ENCODE measurements around the gene PRDM5.
"Not testable (repeated sequence)": the region's sequence is repeated elsewhere in the genome, so short reads cannot be mapped to it uniquely, and the experiment has no call there.

PRDM5 gene

DNA sequence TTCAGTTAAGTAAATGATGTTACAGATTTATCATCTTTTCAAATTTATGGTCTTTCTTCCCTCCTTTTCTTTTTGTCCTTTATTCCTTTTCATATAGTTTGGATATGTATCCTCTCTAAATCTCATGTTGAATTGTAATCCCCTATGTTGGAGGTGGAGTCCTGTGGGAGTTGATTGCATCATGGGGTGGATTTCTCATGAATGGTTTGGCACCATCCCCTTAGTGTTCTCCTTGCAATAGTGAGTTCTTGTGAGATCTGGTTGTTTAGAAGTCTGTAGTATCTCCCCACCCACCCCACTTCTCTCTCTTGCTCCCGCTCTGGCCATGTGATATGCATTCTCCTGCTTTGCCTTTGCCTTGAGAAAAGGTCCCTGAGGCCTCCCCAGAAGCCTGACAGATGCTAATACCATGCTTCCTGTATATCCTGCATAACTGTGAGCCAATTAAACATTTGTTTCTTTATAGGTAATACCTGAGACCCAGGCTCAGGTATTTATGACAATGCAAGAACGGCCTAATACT, 236.7 kb downstream of the PRDM5 start:
- H3K36me3 Mint-ChIP-seq (ENCODE audit: low read depth): no peaks in the 10 kb centered on the region

DNA sequence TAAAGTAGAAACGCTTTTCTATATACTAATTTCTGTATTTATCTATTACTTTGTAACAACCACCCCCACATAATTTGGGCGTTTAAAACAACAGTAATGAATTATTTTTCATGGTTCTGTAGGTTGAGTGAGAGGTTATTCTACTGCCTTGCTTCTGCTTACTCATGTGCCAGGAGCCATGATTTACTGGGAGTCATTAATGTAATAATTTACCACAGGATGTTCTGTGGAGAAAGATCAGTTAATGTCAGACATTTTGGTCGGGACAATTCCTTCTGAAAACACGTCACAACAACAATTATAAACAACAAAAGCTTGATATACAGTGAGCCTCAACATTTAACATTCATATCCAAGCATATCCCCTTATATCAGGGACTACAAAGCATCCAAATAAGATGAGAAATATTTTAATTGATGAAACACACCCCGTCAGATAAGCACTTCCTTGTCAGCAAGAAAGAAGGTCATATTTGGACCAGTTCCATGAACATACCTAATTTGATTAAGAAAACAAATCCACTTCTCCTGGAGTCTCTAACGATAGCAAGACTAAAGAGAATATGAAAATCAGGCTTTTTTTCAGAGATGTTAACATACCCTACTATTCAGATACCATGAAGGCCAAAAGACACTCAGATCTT, 238.5 kb downstream of the PRDM5 start:
- Mint-ChIP-seq H3K36me3 (ENCODE audit: low read depth) (no peaks in the 10 kb centered on the region), H3K4me3 (no peak overlapping the region), H3K9me3 (no peaks in the 10 kb centered on the region), H3K27ac (no peak overlapping the region), H3K4me1 (ENCODE audit: low read depth) (peaks cover 6% of the 10 kb centered on the region), H3K27me3 (peaks cover 7% of the 10 kb centered on the region)
- no peak for DNase-seq

More for the DNA sequence above, 236.7 kb downstream of the PRDM5 start:
- H3K4me1 Mint-ChIP-seq (ENCODE audit: low read depth): peaks cover 3% of the 10 kb centered on the region
- DNase-seq: no peak
- no peak overlapping the region for H3K4me3 Mint-ChIP-seq
- no peaks in the 10 kb centered on the region for H3K9me3 Mint-ChIP-seq
- H3K27me3 Mint-ChIP-seq: no peaks in the 10 kb centered on the region
- no peak overlapping the region for H3K27ac Mint-ChIP-seq

DNA sequence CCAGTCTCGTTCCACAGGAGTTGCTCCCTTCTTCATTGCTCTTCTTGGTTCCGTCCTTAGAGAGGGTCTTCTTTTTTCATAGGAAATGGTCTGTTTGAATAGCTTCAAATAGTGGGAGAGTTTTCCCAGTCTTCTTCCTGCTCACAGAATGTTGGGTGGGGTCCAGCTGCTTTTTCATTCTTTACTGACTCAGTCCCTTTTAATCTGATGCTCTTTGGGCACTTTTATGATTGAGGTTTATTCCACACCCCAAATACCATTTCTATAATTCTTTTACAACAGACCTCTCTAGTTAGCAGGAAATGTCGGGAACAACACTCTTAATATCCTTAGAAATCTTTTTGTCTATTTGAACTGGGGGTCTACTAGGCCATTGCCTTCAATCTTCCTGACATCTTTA, 239.5 kb downstream of the PRDM5 start:
- Mint-ChIP-seq H3K4me1 (ENCODE audit: low read depth) (peaks cover 6% of the 10 kb centered on the region), H3K27me3 (peaks cover 18% of the 10 kb centered on the region), H3K9me3 (no peaks in the 10 kb centered on the region), H3K36me3 (ENCODE audit: low read depth) (no peaks in the 10 kb centered on the region), H3K4me3 (no peak overlapping the region), H3K27ac (no peak overlapping the region)
- no peak for DNase-seq

DNA sequence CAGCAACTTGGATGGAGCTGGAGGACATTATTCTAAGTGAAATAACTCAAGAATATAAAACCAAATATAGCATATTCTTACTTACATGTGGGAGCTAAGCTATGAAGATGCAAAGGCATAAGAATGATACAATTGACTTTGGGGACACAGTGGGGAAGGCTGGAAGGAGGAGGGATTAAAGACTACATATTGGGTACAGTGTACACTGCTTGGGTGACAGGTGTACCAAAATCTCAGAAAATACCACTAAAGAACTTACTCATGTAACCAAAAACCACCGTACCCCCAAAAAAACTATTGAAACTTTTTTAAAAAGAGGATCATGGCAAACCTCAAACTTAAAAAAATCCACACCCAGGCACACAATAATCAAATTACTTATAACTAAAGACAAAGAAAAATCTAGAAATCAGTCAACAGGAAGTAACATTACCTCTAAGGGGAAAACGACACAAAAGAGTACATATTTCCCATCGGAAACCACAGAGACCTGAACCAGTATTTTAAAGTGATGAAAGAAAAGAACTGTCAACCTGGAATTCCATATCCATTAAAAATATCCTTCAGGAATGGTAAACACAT, 241.8 kb downstream of the PRDM5 start:
- Mint-ChIP-seq H3K27me3 (peaks cover 31% of the 10 kb centered on the region), H3K27ac (peak overlapping the region; percentile 30), H3K36me3 (ENCODE audit: low read depth) (no peaks in the 10 kb centered on the region), H3K9me3 (no peaks in the 10 kb centered on the region), H3K4me3 (no peak overlapping the region), H3K4me1 (ENCODE audit: low read depth) (peaks cover 6% of the 10 kb centered on the region)
- no peak for DNase-seq

DNA sequence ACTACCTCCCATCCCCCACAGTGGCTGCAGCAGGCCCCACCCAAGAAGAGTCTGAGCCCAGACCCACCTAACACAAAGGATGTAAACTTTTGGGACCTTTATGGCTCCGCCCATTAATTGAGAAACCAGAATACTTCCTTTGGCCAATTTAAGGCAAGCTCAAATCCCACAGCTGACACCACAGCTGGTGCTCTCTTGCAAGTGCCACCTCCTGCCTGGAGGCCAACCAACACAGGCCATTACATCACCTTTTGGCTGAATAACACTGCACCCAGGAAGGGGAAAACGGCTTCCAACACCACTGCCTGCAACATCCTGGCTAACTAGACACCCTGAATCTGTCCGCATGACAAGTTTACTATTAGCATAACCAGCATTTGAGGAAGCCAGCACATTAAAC, 248.8 kb downstream of the PRDM5 start:
- Mint-ChIP-seq H3K4me3 (no peak overlapping the region), H3K9me3 (peaks cover 20% of the 10 kb centered on the region), H3K36me3 (ENCODE audit: low read depth) (no peaks in the 10 kb centered on the region), H3K27me3 (peaks cover 36% of the 10 kb centered on the region), H3K4me1 (ENCODE audit: low read depth) (no peaks in the 10 kb centered on the region), H3K27ac (no peak overlapping the region)
- DNase-seq: no peak

DNA sequence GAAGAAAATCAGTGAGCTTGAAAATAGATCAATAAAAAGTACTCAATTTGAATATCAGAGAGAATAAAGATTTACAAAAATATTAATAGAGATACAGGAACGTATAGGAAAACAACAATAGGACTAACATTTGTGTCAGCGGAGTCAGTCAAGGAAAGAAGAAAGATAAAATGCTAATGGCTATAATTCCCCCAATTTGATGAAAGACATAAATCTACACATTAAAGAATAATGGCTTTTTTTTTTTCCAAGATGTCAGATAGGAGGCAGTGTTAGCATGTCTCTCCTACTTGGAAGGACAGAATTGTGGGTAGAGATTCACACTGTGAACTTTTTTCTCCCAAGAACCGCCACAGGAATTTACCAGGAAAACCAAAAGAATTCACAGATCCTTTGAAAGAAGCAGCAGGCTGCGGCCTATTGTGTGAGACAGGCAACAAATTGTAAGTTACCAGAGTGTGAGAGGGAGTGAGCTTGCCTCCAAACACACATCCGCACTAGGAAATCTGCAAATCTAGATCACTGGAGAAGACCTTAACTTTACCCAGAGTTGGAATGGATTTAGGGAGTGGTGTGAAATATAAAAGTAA, 249.9 kb downstream of the PRDM5 start:
- Mint-ChIP-seq H3K36me3 (ENCODE audit: low read depth) (no peaks in the 10 kb centered on the region), H3K4me3 (no peak overlapping the region), H3K27ac (no peak overlapping the region), H3K27me3 (peaks cover 27% of the 10 kb centered on the region), H3K4me1 (ENCODE audit: low read depth) (no peaks in the 10 kb centered on the region), H3K9me3 (peaks cover 20% of the 10 kb centered on the region)
- DNase-seq: no peak

DNA sequence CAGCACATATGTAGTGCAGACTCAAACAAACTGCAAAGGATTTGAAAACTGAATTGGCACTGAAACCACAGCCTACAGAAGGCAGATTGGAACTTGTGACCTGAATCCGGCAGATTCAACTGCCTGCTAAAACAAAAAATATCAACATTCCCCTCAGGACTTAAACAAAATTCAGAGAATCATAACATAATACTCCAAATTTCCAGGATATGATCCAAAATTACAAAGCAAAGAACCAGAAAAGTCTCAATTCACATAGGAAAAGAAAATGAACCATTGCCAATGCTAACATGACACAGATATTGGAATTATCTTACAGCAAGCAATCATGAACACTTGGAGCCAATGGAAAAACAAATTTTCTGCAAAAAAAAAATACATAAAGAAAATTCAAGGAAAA, 250.4 kb downstream of the PRDM5 start:
- no peak overlapping the region for H3K27ac Mint-ChIP-seq
- H3K27me3 Mint-ChIP-seq: peaks cover 26% of the 10 kb centered on the region
- no peaks in the 10 kb centered on the region for H3K36me3 Mint-ChIP-seq (ENCODE audit: low read depth)
- H3K4me1 Mint-ChIP-seq (ENCODE audit: low read depth): no peaks in the 10 kb centered on the region
- H3K9me3 Mint-ChIP-seq: peaks cover 20% of the 10 kb centered on the region
- H3K4me3 Mint-ChIP-seq: no peak overlapping the region
- DNase-seq: no peak

DNA sequence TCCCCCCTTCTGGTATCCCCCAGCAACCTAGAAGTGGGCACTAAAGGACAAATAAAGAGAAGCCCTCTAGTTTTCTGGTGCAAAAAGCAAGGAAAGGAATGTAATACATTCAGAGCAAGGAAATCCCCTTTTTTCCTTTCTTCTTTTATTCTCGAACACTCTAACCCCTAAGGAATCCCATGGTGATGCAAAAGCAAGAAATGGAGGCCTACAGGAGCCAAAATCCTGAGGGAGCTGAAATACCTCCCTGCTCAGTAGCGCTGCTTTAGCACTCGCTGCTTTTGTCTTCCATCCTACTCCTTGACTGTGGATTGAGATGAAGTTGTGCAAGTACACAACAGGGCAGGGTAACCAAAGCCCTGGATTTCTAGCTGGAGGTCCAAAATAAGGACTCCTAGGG, 251.0 kb downstream of the PRDM5 start:
- Mint-ChIP-seq H3K4me1 (ENCODE audit: low read depth) (no peaks in the 10 kb centered on the region), H3K4me3 (no peak overlapping the region), H3K36me3 (ENCODE audit: low read depth) (no peaks in the 10 kb centered on the region), H3K27ac (no peak overlapping the region), H3K27me3 (peaks cover 24% of the 10 kb centered on the region), H3K9me3 (peaks cover 20% of the 10 kb centered on the region)
- no peak for DNase-seq

DNA sequence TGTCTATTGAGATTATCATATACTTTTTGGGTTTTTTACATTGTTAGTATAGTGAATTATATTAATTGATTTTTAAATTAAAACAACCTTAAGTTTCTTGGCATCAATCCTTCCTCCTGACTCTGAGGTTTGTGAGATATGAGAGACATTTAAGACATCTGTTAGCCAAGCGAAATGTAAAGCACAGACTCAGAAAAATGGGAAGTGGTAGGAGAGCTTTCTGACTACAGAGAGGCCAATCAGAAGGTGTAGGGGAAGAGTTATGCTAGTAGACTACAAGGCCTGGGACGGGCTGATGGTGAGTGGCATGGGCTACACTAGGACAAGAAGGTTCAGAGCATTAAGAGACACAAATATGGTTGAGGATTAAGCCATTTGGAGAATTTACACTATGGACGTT, 255.4 kb downstream of the PRDM5 start:
- Mint-ChIP-seq H3K36me3 (ENCODE audit: low read depth) (no peaks in the 10 kb centered on the region), H3K4me1 (ENCODE audit: low read depth) (no peaks in the 10 kb centered on the region), H3K27ac (no peak overlapping the region), H3K27me3 (peaks cover 10% of the 10 kb centered on the region), H3K4me3 (no peak overlapping the region), H3K9me3 (peaks cover 7% of the 10 kb centered on the region)
- no peak for DNase-seq

DNA sequence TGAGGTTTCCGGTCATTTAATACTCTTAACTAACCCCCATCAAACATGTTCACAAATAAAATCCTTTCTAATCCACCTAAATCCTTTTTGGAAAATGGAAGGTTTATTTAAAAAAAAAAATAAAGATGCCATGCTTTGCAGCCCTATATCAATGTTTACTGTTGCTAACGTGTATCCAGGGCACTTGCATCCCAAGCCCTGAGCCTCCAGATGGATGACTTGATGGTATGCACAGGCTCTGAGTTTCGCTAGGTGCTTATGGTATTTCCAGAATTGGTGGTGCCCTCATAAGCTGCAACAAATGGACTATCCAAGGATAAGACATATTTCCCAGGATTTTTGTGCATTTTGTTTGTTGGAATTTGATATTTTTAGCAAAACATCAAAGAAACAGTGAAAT, 257.7 kb downstream of the PRDM5 start:
- DNase-seq: no peak
- no peaks in the 10 kb centered on the region for H3K36me3 Mint-ChIP-seq (ENCODE audit: low read depth)
- H3K9me3 Mint-ChIP-seq: no peaks in the 10 kb centered on the region
- H3K27ac Mint-ChIP-seq: no peak overlapping the region
- no peaks in the 10 kb centered on the region for H3K4me1 Mint-ChIP-seq (ENCODE audit: low read depth)
- peaks cover 8% of the 10 kb centered on the region for H3K27me3 Mint-ChIP-seq
- no peak overlapping the region for H3K4me3 Mint-ChIP-seq

DNA sequence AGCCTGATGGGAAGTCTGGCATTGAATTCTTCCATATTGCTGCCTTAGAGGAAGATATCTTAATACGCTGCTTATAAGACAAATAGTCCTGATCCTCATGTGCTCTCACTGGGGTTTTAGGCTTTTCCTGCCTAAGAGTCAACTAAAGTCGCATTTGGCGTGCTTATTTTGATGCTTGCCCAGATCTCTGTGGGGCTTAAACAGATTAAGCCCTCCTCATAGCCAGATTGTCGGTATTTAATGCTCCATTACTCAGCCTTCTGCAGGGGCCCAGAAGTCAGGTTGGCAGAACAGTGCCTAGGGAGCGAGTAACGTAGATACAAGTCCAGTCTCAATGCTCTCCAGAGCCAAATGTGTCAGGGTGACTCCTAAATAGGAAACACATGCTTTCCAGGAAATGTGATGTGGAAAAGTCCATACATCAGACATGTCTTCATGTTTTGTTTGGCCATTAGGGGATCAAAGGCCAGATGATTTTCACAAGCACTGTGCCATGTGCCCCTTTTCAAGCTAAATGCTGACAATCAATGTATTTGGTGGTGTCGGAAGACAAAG, 262.8 kb downstream of the PRDM5 start:
- H3K36me3 Mint-ChIP-seq (ENCODE audit: low read depth): no peaks in the 10 kb centered on the region
- no peak overlapping the region for H3K27ac Mint-ChIP-seq
- H3K9me3 Mint-ChIP-seq: no peaks in the 10 kb centered on the region

DNA sequence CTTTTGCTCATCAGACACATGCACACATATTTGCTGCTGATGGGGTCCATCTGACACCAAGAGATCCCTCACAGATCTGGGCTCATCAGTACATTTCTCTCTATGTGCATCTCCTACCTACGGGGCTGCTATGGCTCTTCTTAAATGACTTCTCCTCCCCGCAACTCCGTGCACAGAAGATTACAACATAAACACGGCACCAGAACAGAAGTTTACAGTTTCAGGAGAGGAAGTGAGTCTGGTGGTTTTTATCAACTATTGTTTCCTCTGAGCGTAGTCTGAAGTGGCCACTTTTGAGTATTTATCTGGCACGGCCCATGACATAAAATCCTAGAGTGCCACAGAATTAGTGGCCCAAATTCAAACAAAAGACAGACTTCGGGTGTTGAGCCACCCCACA, 263.8 kb downstream of the PRDM5 start:
- Mint-ChIP-seq H3K9me3 (no peaks in the 10 kb centered on the region), H3K27ac (no peak overlapping the region), H3K4me1 (ENCODE audit: low read depth) (peaks cover 5% of the 10 kb centered on the region), H3K4me3 (no peak overlapping the region), H3K27me3 (peaks cover 9% of the 10 kb centered on the region), H3K36me3 (ENCODE audit: low read depth) (no peaks in the 10 kb centered on the region)
- DNase-seq: no peak

More for the DNA sequence above, 262.8 kb downstream of the PRDM5 start:
- Mint-ChIP-seq H3K4me3 (no peak overlapping the region), H3K4me1 (ENCODE audit: low read depth) (peaks cover 5% of the 10 kb centered on the region), H3K27me3 (peaks cover 9% of the 10 kb centered on the region)
- no peak for DNase-seq

DNA sequence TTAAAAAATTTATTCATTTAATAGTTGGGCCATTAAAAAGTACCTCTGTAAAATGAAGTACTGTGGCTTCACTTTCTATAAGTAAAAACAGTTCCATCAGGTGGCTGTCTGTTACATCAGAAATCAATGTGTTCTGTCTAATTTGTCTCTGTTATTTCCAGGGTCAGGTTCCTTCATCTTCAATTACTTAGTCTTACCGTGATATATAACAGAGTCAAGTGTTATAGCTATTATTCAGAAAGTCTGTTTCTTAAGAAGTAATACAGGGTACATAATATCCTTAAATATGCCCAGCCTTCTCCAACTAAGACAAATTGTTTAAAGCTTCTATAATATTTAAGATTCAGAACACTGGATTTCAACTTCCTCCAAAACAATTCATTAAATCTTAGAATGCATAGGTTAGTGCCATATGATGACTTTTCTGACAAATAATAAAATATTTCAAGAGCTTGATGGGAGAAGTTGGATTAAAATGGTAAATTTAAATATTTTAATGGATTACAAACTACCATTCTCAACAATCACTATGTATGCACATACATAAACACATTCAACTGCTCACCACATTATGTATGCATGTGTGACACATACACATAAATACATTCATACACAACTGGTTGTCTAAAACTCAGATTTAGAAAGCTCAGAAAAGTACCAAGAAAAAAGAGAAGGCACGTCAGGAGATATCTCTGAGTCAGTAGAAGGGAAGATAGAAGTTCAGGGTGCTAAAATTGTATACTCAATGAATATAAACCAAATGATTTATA, 268.5 kb downstream of the PRDM5 start:
- no peak for DNase-seq
- H3K27ac Mint-ChIP-seq: no peak overlapping the region
- no peaks in the 10 kb centered on the region for H3K9me3 Mint-ChIP-seq
- peaks cover 10% of the 10 kb centered on the region for H3K27me3 Mint-ChIP-seq
- H3K4me3 Mint-ChIP-seq: no peak overlapping the region
- peaks cover 4% of the 10 kb centered on the region for H3K4me1 Mint-ChIP-seq (ENCODE audit: low read depth)
- H3K36me3 Mint-ChIP-seq (ENCODE audit: low read depth): no peaks in the 10 kb centered on the region

DNA sequence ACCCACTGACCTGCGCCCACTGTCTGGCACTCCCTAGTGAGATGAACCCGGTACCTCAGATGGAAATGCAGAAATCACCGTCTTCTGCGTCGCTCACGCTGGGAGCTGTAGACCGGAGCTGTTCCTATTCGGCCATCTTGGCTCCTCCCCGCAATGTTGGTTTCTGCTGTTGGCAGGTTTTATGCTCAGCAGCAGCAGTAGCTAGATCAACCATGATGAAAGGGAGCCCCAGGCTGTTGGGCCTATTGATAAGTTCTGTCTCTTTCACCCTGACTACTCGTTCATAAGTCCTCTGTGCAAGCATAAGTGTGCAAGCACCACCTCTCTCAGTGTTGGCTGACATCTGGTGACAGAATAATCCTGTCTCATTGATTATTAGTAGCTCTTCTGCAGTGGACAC, 274.2 kb downstream of the PRDM5 start:
- not testable (repeated sequence) for H3K36me3 Mint-ChIP-seq (ENCODE audit: low read depth); H3K4me1 Mint-ChIP-seq (ENCODE audit: low read depth); DNase-seq; H3K9me3 Mint-ChIP-seq; H3K27ac Mint-ChIP-seq; H3K4me3 Mint-ChIP-seq
- peaks cover 18% of the 10 kb centered on the region for H3K27me3 Mint-ChIP-seq

All from activated T-cell treated with anti-CD3 and anti-CD28 coated beads, Interleukin-2, amount 50 U/mL, for 24 hours (primary cell).